ENCODE results near the gene MFSD12.
"Not testable (repeated sequence)": the region's sequence is repeated elsewhere in the genome, so short reads cannot be mapped to it uniquely, and the experiment has no call there.

MFSD12 gene

GRCh38 chr19:3585301-3586126 is 28.1 kb upstream of the MFSD12 start, which contains the start of gene GIPC3:
TSS of gene GIPC3 (plus strand) at chr19:3585478. CDS start at chr19:3585598, 120 bp downstream.
- TF ChIP-seq ZFX (IDR thresholded peaks at IDR 0.05) (no peak), CTCF (conservative IDR thresholded peaks at IDR 0.05) (no peak)
- H3K27ac ChIP-seq, result no peak within 1 kb of the TSS

GRCh38 chr19:3584036-3584802 is 26.8 kb upstream of the MFSD12 start:
- not testable (repeated sequence) for H3K27ac ChIP-seq

- H3K27ac ChIP-seq, result not testable (repeated sequence)
Observed at GRCh38 chr19:3581792-3582191, 24.4 kb upstream of the MFSD12 start.

- no peak overlapping the region for H3K27ac ChIP-seq
- TF ChIP-seq CTCF (conservative IDR thresholded peaks at IDR 0.05) (no peak), ZFX (IDR thresholded peaks at IDR 0.05) (no peak)
Observed at GRCh38 chr19:3580156-3580934, 23.0 kb upstream of the MFSD12 start.

- TF ChIP-seq ZFX (IDR thresholded peaks at IDR 0.05) (no peak), CTCF (conservative IDR thresholded peaks at IDR 0.05) (no peak)
- no peak overlapping the region for H3K27ac ChIP-seq
Observed at GRCh38 chr19:3578390-3578789, 21.0 kb upstream of the MFSD12 start.

GRCh38 chr19:3577723-3578344 is 20.4 kb upstream of the MFSD12 start:
- H3K27ac ChIP-seq, result no peak overlapping the region
- TF ChIP-seq CTCF (conservative IDR thresholded peaks at IDR 0.05), result no peak
- TF ChIP-seq ZFX (IDR thresholded peaks at IDR 0.05), result no peak

GRCh38 chr19:3576696-3577443 is 19.5 kb upstream of the MFSD12 start:
- no peak for TF ChIP-seq CTCF (conservative IDR thresholded peaks at IDR 0.05)
- no peak for TF ChIP-seq ZFX (IDR thresholded peaks at IDR 0.05)
- no peak overlapping the region for H3K27ac ChIP-seq
